A549 treated with RU486 at 1 μM for 4 hours (cell line): ENCODE results near the gene CNIH4. TPM values are rescaled to one million over a fixed set of nuclear protein-coding genes. Genes with fewer than 3 reads are reported as not detected.

Source experiments
- total RNA-seq: library from RNA; stranded (reverse); fragments of 200-300 nt; extraction: Qiagen RNA extraction; gene quantifications from 5 replicates; pipeline ENCODE4 v1.2.3, GENCODE V29; 2022; ENCODE audit warnings: low read depth

Gene CNIH4
- 57.3 to 112 TPM (median 106 TPM) in 5 replicates for total RNA-seq

DNA sequence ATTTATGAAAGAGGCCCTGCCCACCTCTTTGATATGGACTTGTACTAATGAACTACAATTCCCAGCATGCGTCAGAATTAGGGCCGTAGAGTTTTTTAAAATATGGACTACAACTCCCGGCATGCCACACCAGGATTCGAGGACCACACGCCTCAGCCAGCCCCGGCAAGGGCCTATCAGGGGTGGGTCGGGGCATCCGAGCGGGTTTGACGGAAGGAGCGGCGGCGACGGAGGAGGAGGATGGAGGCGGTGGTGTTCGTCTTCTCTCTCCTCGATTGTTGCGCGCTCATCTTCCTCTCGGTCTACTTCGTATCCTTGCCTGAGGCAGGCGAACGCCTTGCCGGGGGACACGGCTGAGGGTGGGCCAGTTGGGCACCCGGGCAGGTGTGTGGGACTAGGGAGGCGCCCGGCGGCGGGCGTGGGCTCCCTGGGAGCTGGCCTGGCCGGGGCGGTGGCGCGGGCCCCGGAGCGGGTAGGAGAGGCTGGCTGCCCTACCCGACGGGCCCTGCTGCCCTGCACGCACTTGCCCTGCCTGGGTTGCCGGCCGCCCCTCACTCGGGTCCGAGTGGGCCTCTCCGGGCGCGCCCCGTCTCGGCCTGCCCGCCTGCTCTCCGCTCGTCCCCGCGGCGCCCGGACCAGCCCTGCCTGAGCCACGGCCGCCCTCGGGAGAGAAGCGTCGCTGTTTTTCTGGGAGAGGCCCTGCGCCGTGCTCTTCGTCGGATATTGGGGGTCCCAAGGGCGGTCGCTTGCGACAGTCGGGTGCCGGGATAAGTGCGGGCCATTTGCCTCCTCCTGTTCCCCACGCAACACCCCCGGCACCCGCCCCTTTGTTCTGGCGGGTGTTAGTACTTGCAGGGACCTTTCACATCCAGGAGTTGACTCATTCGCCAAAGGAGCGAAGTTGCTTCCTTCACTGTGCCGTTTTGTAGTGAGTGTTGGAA lies at the start of gene CNIH4:
CNIH4 (plus strand) TSS at position 195 of the 941 bp plus-strand sequence; CDS start at position 241, 46 bp downstream.

DNA sequence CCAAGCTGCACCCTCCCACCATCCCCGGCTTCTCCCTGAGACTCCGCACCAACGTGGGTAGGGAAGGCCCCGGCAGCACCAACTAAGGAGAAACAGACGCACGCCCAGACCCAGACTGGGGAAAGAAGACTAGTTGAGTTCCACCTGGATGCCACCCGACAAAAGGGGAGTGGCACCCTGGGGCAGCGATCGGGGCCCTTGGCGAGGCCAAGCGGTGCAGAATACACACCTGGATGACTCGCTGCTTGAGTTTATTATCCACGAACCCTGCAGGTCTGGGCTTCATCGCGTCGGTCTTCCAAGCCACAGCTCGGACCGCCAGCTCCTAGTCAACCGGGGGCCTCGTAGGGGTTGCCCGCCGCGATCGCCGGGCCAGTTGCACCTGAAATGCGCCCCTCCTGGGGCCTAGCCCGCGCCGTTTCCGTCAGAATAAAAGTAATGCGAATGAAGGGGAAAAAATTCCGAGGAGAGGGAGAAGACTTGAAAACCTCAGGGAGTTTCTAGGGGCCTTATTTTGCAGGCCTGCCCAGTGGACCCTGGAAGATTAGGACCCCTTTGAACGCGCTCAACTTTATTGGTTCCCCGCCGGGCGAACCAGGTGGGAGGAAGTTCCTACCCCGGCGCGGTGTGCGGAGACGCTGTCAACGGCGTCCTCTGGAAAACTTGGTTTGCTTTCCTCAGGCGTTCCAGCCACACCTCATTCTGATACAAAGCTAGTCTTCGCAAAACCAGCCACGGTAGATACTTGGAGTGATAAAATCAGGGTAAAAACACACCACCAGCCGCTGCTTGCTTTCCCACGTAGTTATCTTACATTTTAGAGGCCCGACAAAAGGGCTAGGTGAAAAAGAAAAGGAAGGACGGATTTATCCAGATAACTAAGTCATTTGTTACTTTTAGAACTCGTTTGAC lies 26.6 kb upstream of the CNIH4 start, which contains the start of gene NVL:
NVL (minus strand) TSS at position 331 of the 912 bp plus-strand sequence; CDS start at position 286, 45 bp downstream.

Other genes starting within 250 kb of the CNIH4 start
- gene FBXO28, start 242.8 kb upstream of the CNIH4 start, total RNA-seq: 21.4 to 28.2 TPM (median 26.5 TPM) in 5 replicates
- 91.0 to 149 TPM (median 135 TPM) in 5 replicates for gene DEGS1, start 173.6 kb upstream of the CNIH4 start, total RNA-seq
- 19.7 to 26.6 TPM (median 21.3 TPM) in 5 replicates for gene NVL, start 26.7 kb upstream of the CNIH4 start, total RNA-seq
- gene WDR26, start 77.9 kb downstream of the CNIH4 start, total RNA-seq: 29.4 to 43.1 TPM (median 38.4 TPM) in 5 replicates